Testis (tissue), 2 donors: ENCODE results near the gene STK39.

Experiments
- CTCF ChIP-seq, 3 experiments: fragments of 450-650 bp in 2 of 3; fragments of 200-600 bp in 1 of 3; sonication (generic) in 1 of 3; IDR thresholded peaks; one replicate each; pipeline ENCODE4 v1.5.1; 2016 to 2019; ENCODE audit warnings: antibody characterized with exemption in 3 of 3, mild to moderate bottlenecking in 2 of 3, moderate library complexity in 1 of 3
- POLR2A ChIP-seq: fragments of 450-650 bp; IDR thresholded peaks from one replicate; pipeline ENCODE4 v1.6.1; 2017; ENCODE audit warnings: antibody characterized with exemption, mild to moderate bottlenecking, moderate library complexity

- no peak for TF ChIP-seq CTCF (IDR thresholded peaks at IDR 0.05)
- TF ChIP-seq POLR2A = no peak
These were observed 81.2 kb downstream of the STK39 start for GRCh38 chr2:168165985-168166901.
